T-helper 1 cell treated with Interleukin-12 subunit alpha and Interleukin-12 subunit beta and Interleukin-4 antibody, amounts not matched to agents 30 ng/mL and 1 ng/mL, for 36 hours (primary cell): ENCODE data around the gene ODF2. TPM values are rescaled to one million over a fixed set of nuclear protein-coding genes. Genes with fewer than 3 reads are reported as not detected.

Experiments used
- intact Hi-C: fragments of 100-400 bp; cut with micrococcal nuclease; formaldehyde crosslinking; loops from one replicate; pipeline ENCODE4 v1.15.1; 2024
- total RNA-seq: library from RNA; stranded (reverse); gene quantifications from 2 replicates; pipeline ENCODE4 v1.2.3, GENCODE V29; 2022

Gene ODF2
- total RNA-seq, 1 donor from 2014 or later = 43.4 TPM

GRCh38 chr9:128479262-128479661 lies 23.5 kb downstream of the ODF2 start:
- intact Hi-C loops = no loop called here

DNA sequence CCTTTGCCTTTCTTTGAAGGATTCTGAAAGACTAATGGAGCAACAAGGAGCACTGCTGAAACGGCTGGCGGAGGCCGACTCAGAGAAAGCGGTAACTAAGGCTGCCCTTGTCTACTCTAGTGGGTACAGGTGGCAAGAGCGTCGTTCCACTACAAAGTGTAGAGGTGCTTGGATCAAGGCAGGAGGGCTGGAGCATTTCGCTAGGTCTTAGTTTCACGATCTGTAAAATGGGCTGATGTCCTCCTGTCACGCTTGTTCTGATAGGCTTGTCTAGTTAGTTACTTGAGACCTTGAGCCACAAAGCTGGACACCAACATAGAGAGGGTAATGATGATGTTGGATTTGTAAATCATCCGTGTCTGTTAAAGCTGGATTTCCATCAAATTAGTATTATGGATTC lies 25.8 kb downstream of the ODF2 start:
- intact Hi-C loops = no loop called here

DNA sequence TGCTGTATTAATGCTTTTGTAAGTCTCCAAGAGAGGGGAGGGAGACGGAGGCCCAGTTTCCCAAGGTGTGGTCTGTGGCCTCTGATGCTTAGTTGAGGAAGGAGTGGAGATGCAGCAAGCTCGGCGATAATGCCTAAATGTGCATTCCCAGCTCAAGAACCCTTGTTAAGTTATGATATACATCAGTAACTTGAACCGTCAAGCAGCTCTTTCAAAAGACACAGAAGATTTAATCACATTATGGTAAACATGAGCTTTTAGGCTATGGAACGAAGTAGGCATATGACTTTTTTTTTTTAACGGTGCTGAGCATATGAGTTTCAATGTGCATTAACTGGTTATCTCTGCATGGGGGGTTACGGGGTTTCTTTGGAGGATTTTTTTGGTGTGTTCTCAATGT lies 26.4 kb downstream of the ODF2 start:
- intact Hi-C loops = no loop called here

DNA sequence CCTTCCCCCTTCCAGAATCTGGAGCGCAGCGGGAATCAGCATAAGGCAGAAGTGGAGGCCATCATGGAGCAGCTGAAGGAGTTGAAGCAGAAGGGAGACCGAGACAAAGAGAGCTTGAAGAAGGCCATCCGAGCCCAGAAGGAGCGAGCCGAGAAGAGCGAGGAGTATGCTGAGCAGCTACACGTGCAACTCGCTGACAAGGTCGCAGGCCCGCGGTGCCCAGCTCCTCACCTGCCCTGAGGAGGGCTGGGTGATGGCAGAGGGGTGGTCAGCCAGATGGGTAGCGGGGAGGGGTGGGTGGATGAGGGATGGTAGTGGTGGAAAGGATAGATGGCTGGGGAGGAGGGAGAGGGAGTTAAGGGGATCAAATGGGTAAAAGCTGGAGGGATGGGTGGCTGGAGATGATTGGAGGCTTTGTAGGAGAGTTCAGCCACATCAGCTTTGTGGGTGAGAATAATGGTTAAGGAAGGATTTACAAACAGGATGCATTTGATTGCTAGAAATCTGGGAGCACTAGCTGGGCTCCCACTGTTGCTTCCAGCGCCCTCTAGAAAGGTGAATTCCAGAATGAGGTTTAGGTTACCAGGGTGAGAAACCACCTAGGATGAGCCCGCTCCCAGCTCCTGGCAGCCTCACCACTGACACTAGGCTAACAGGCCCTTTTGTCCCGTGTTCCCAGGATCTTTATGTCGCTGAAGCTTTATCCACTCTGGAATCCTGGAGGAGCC lies 29.0 kb downstream of the ODF2 start:
- intact Hi-C loops = no loop called here

DNA sequence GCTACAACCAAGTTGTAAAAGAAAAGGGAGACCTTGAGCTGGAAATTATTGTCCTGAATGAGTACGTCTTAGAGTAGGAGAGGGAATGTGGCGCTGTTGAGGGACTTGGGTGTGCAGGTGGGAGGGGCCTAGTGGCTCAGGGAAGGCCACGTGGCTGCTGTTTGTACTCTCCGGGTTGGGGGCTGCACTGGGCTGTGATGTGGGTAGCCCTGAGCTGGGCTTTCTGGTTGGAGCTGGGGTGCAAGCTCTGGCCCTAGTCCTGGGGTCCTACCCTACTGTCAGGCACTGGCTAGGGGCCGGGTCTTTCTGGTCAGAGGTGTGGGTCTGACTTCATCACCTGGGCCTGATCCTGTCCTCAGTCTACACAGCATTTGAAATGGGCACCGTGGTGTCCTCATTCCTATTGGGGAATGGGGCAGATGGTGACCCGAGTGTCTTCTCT lies 29.6 kb downstream of the ODF2 start:
- intact Hi-C loops = no loop called here

GRCh38 chr9:128486201-128486600 lies 30.4 kb downstream of the ODF2 start:
- intact Hi-C loops = no loop called here

DNA sequence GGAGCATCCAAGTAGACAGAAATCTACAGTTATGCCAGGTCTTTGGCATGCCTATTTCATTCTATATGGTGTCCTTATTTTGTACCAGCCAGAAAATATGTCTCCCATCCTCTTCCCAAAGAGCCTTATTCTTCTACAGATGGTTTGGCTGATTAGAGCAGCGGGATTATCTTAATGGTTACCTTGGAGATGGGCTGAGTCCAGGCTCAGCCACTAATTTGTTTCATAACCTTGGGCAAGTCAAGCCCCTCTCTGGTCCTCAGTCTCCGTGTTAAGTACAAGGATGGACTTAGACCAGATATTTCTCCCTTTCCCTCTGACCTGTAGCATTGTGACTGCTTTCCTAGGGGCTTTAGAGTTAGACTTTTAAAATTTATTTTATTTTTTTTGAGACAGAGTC lies 37.6 kb downstream of the ODF2 start:
- intact Hi-C loops = no loop called here

- intact Hi-C loops = no loop called here
Measured at GRCh38 chr9:128494108-128494745, 38.4 kb downstream of the ODF2 start.

GRCh38 chr9:128494746-128495129 lies 38.9 kb downstream of the ODF2 start:
- intact Hi-C loops = no loop called here

- intact Hi-C loops = no loop called here
Measured at GRCh38 chr9:128495296-128495695, 39.5 kb downstream of the ODF2 start.

DNA sequence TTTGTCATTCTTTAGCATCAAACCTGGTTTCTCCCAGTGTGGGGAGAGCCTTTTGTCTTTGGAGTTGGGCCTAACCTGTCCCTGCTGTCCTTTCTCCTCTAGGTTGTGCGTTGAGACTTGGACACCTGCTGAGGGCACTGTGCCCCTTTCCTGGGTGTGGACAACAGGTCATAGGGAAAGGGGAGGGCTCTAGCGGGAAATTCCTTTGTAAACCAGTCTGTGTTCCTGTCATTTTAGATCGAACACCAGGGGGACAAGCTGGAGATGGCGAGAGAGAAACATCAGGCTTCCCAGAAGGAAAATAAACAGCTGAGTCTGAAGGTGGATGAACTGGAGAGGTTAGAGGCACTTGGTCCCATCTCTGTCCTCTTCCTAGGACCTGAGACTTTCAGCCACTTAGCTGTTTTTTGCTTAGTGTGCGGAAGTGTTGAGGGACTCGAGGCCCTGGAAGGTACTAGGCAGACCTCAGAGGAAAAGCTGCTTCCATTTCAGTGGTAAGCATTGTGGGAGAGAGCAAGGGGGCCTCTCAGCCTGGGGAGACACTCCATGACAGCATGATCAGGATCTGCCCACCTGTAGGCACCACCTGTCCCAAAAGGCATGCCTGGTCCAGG lies 40.1 kb downstream of the ODF2 start:
- intact Hi-C loops = no loop called here

DNA sequence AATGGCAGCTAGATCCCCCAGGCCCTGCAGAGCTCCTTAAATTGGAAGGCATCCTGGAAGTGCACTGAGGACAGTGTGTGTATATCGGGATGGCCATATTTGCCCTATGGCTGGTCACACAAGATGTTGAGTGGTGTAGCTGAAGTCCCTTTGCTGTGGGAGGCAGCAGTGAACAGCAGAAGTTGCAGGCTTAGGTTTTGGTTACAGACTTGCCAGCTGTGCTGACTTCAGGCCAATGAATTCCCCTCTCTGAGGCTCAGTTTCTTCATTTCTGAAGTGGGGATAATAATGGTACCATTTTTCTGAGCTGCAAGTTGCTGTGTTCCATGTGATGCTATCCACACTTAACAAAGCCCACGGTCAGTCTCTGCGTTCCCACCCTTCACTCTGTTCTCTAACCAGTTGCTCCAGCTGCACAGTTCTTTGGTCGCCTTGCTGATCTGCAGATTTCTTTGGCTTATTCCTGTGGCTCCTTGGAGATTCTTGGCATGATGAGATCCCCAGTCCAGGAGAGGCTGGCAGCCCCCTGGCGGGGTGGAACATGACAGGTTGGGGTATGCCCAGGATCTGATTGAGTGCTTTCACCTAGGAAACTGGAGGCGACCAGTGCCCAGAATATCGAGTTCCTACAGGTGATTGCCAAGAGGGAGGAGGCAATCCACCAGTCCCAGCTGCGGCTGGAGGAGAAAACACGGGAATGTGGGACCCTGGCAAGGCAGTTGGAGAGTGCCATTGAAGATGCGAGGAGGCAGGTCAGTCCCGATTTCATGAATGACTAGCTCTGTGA lies 42.2 kb downstream of the ODF2 start:
- intact Hi-C loops = no loop called here

DNA sequence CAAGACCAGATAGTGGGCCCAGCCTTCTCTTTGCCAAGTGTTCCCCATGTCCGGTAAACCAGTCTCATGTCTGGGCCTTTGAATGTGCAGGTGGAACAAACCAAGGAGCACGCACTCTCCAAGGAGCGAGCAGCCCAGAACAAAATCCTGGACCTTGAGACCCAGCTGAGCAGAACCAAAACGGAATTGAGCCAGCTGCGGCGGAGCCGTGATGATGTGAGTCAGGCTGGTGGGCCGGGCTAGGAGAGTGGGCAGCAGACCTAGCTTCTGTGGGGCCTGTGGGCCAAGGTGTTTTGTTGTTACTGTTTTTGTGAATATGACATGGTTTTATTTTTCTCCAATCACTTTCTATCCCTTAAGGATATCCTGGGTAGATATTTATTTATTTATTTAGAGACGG lies 43.1 kb downstream of the ODF2 start:
- intact Hi-C loops = no loop called here

GRCh38 chr9:128499920-128500319 lies 44.1 kb downstream of the ODF2 start:
- intact Hi-C loops = loop anchor here (5.0 to 10.0 kb wide), 2 partner anchors 225 to 582 kb away; partner anchors contain the start of genes DOLPP1, GOLGA2 and SWI5

DNA sequence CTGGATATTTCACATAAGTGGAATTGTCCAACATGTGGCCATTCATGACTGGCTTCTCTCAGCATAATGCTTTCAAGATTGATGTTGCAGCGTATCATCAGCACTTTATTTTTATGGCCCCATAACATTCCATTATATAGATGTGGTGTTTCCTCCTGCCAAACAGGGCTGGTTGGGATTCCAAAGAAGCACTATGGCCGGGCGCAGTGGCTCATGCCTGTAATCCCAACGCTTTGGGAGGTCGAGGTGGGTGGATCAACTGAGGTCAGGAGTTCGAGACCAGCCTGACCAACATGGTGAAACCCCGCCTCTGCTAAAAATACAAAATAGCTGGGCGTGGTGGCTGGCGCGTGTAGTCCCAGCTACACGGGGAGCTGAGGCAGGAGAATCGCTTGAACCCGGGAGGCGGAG lies 47.6 kb downstream of the ODF2 start:
- intact Hi-C loops = loop anchor here (5.0 to 10.0 kb wide), 2 partner anchors 229 to 579 kb away; partner anchors contain the start of genes DOLPP1, GOLGA2 and SWI5

- intact Hi-C loops = loop anchor here (1.0 to 10.0 kb wide), 9 partner anchors 8 to 578 kb away; partner anchors contain the start of genes DOLPP1, DYNC2I2, ENDOG and GOLGA2
Measured at GRCh38 chr9:128503870-128504269, 48.1 kb downstream of the ODF2 start.

GRCh38 chr9:128504485-128505413 lies 48.9 kb downstream of the ODF2 start, which contains the start of gene GLE1:
Gene GLE1, plus strand, starts transcription at chr9:128504719. Its CDS starts 87 bp downstream, at chr9:128504806.
- intact Hi-C loops = loop anchor here (1.0 to 10.0 kb wide), 10 partner anchors 8 to 578 kb away; partner anchors contain the start of genes DOLPP1, DYNC2I2, ENDOG and GOLGA2

- intact Hi-C loops = loop anchor here (1.0 to 10.0 kb wide), 3 partner anchors 67 to 231 kb away; partner anchors contain the start of genes DYNC2I2, GOLGA2 and SWI5
Measured at GRCh38 chr9:128505414-128505765, 49.6 kb downstream of the ODF2 start.

DNA sequence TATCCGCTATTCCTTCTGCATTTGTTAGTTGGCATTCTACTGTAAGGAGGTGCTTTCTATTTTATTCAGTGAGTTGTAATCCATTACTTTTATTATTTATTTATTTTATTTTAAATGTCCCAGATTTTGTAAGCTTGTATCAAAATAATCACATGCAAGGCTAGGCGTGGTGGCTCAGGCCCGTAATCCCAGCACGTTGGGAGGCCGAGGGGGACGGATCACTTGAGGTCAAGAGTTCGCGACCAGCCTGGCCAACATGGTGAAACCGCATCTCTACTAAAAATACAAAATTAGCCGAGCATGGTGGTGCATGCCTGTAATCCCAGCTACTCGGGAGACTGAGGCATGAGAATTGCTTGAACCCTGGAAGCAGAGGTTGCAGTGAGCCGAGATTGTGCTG lies 50.1 kb downstream of the ODF2 start:
- intact Hi-C loops = loop anchor here (1.0 to 10.0 kb wide), 3 partner anchors 68 to 231 kb away; partner anchors contain the start of genes DYNC2I2, GOLGA2 and SWI5

DNA sequence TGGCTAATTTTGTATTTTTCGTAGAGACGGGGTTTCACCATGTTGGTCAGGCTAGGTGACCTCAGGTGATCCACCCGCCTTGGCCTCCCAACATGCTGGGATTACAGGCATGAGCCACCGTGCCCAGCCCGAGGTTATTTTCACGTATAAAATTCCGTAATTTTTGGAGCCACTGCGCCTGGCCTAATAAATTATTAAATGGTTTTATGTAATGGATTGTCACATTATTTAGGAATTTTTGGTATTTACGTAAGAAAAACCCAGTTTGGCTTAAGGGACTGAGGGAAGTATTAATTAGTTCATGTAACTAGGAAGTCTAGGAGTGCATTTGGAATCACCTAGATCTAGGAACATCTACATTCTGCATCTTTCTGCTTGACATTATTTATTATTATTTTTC lies 57.0 kb downstream of the ODF2 start:
- intact Hi-C loops = loop anchor here (1.0 to 2.0 kb wide), 2 partner anchors 9 to 38 kb away; partner anchors contain the start of gene GLE1
